Endothelial cell of umbilical vein (primary cell): ENCODE results near the gene ODAD4. TPM values are rescaled to one million over a fixed set of nuclear protein-coding genes. Genes with fewer than 3 reads are reported as not detected.

Experiments used
- BruUV-seq: library from RNA; stranded (reverse); fragments of 400-500 nt; replicated peaks from 2 replicates; lab custom pipeline; 2021; lab: Mats Ljungman, UMichigan
- CTCF ChIA-PET: fragments of 300-600, 350-600 bp; sonication (Branson Sonifier 250); formaldehyde crosslinking; loops from one replicate; lab custom pipeline; 2021; ENCODE audit warnings: antibody characterized with exemption, inconsistent platforms; lab: Charles Lee
- POLR2A ChIA-PET: fragments of 300-600, 350-600 bp; sonication (Branson Sonifier 250); formaldehyde crosslinking; loops from one replicate; lab custom pipeline; 2021; ENCODE audit warnings: antibody characterized with exemption, inconsistent platforms; lab: Charles Lee
- DNase-seq: peaks from one replicate; pipeline ENCODE4 v3.0.0-alpha.2; 2011; ENCODE audit warnings: low read depth, low spot score
- FAIRE-seq: peaks from 2 replicates; lab custom pipeline; 2011; peaks lifted over from hg19 to GRCh38; lab: Jason Lieb, UNC
- H2AFZ ChIP-seq: 2 replicates; pipeline ENCODE4 v1.6.0; 2012; ENCODE audit warnings: low read depth, low read length, control low read depth, inconsistent platforms
- H3K27ac ChIP-seq: 2 replicates; pipeline ENCODE4 v1.5.1; 2011; ENCODE audit warnings: low read depth, mild to moderate bottlenecking, control low read depth, low read length, moderate library complexity; ENCODE audit not compliant: insufficient read depth
- H3K27me3 ChIP-seq, 2 experiments: 2 replicates each; pipeline versions ENCODE4 v1.6.0 to v1.6.1; 2011; ENCODE audit warnings: low read length in 2 of 2, mixed read lengths in 1 of 2; ENCODE audit not compliant: control insufficient read depth in 2 of 2, insufficient read depth in 2 of 2
- H3K36me3 ChIP-seq, 2 experiments: 2 replicates in 1 of 2; 3 replicates in 1 of 2; pipeline ENCODE4 v1.5.1; 2011; ENCODE audit warnings: low read length in 2 of 2, mild to moderate bottlenecking in 1 of 2, moderate library complexity in 1 of 2; ENCODE audit not compliant: control insufficient read depth in 2 of 2, insufficient read depth in 2 of 2; ENCODE audit errors: extremely low read depth in 1 of 2
- H3K4me1 ChIP-seq: 3 replicates; pipeline ENCODE4 v1.5.1; 2011; ENCODE audit warnings: mild to moderate bottlenecking, low read length; ENCODE audit not compliant: control insufficient read depth, insufficient read depth; ENCODE audit errors: extremely low read depth
- H3K4me2 ChIP-seq: 2 replicates; pipeline ENCODE4 v1.6.1; 2011; ENCODE audit warnings: low read length, control low read depth, mixed read lengths; ENCODE audit not compliant: insufficient read depth
- H3K4me3 ChIP-seq, 3 experiments: fragments of 200-600 bp in 1 of 3; sonication (generic), shearing (Covaris generic) in 1 of 3; replicated peaks in 1 of 3; 2 replicates each; pipeline ENCODE4 v1.5.1; 2011 to 2016; ENCODE audit warnings: control low read depth in 3 of 3, low read length in 3 of 3, mild to moderate bottlenecking in 2 of 3, inconsistent platforms in 1 of 3, low read depth in 1 of 3, moderate library complexity in 1 of 3; ENCODE audit not compliant: insufficient read depth in 1 of 3
- H3K79me2 ChIP-seq: 2 replicates; pipeline ENCODE4 v1.6.0; 2012; ENCODE audit warnings: low read length, inconsistent platforms; ENCODE audit not compliant: control insufficient read depth, insufficient read depth
- H3K9ac ChIP-seq: replicated peaks from 2 replicates; pipeline ENCODE3; 2011; ENCODE audit warnings: low read length, control low read depth; ENCODE audit not compliant: insufficient read depth; ENCODE audit errors: extremely low read depth
- H3K9me1 ChIP-seq: replicated peaks from 3 replicates; pipeline ENCODE4 v1.6.0; 2011; ENCODE audit warnings: mild to moderate bottlenecking, low read length; ENCODE audit not compliant: control insufficient read depth, insufficient read depth; ENCODE audit errors: extremely low read depth
- H3K9me3 ChIP-seq: replicated peaks from 2 replicates; pipeline ENCODE4 v1.5.1; 2012; ENCODE audit warnings: low read length, inconsistent platforms; ENCODE audit not compliant: control insufficient read depth, insufficient read depth
- H4K20me1 ChIP-seq: replicated peaks from 2 replicates; pipeline ENCODE3; 2011; ENCODE audit warnings: mild to moderate bottlenecking, low read length; ENCODE audit not compliant: control insufficient read depth, insufficient read depth; ENCODE audit errors: extremely low read depth
- EZH2 ChIP-seq: IDR thresholded peaks from 2 replicates; pipeline ENCODE4 v1.6.1; 2012; ENCODE audit warnings: borderline replicate concordance, low read depth, mild to moderate bottlenecking, moderate library complexity, low read length, inconsistent platforms; ENCODE audit not compliant: severe bottlenecking
- FOS ChIP-seq: IDR thresholded peaks from 2 replicates; pipeline ENCODE4 v1.6.1; 2011; ENCODE audit warnings: mild to moderate bottlenecking, low read length, moderate library complexity, borderline replicate concordance; ENCODE audit not compliant: insufficient read depth
- GATA2 ChIP-seq: IDR thresholded peaks from 2 replicates; pipeline ENCODE4 v1.7.0; 2011; ENCODE audit warnings: low read depth, mild to moderate bottlenecking, moderate library complexity, mixed read lengths, low read length; ENCODE audit not compliant: insufficient read length, insufficient read depth
- JUN ChIP-seq: IDR thresholded peaks from 2 replicates; pipeline ENCODE4 v1.6.1; 2011; ENCODE audit warnings: borderline replicate concordance, low read depth; ENCODE audit not compliant: insufficient read length, insufficient read depth
- MYC ChIP-seq: IDR thresholded peaks from one replicate; pipeline ENCODE4 v1.6.1; 2011; ENCODE audit warnings: mild to moderate bottlenecking, low read depth, low read length
- POLR2A ChIP-seq: IDR thresholded peaks from 2 replicates; pipeline ENCODE4 v1.6.1; 2012; ENCODE audit warnings: low read depth, mild to moderate bottlenecking, control low read depth, low read length
- POLR2AphosphoS5 ChIP-seq: IDR thresholded peaks from 2 replicates; pipeline ENCODE4 v1.6.1; 2012; ENCODE audit warnings: low read depth, mild to moderate bottlenecking, control low read depth, low read length, moderate library complexity; ENCODE audit not compliant: insufficient read depth
- dilution Hi-C: fragments of 300-500 bp; cut with MboI; formaldehyde crosslinking; loops from one replicate; pipeline ENCODE4 v1.15.0; 2019; ENCODE audit warnings: low sequenced_read_pairs; ENCODE audit not compliant: extremely low pct_ligation_motif_present
- intact Hi-C: fragments of 100-400 bp; cut with micrococcal nuclease; formaldehyde crosslinking; loops from one replicate; pipeline ENCODE4 v1.10.0; 2022
- polyA plus RNA-seq, 4 experiments: library from polyadenylated mRNA; depleted of rRNA in 3 of 4; stranded (reverse) in 3 of 4; unstranded in 1 of 4; fragments of >200 nt; gene quantifications; 2 replicates each; pipeline versions ENCODE4 v1.2.1 to v1.2.3, GENCODE V29; 2011 to 2012; ENCODE audit warnings: missing spikeins in 1 of 4
- total RNA-seq: library from RNA; stranded (reverse); gene quantifications from 2 replicates; pipeline ENCODE4 v1.2.3, GENCODE V29; 2021
- TF ChIP-seq, protein P1 (sequence below), 2 donors: IDR thresholded peaks; 1 replicate in 1 of 2; 2 replicates in 1 of 2; pipeline ENCODE4 v1.5.1; 2011; ENCODE audit warnings: low read length in 2 of 2, mild to moderate bottlenecking in 2 of 2, moderate library complexity in 2 of 2, control low read depth in 1 of 2, inconsistent platforms in 1 of 2, low read depth in 1 of 2; ENCODE audit not compliant: insufficient read depth in 1 of 2; ENCODE audit errors: extremely low read depth in 1 of 2
- TF ChIP-seq, protein P2 (sequence below): IDR thresholded peaks from 2 replicates; pipeline ENCODE4 v1.6.1; 2011; ENCODE audit not compliant: insufficient read depth, insufficient read length

Gene ODAD4
- total and polyA plus RNA-seq, 2 donors (not counting 3 experiments of a cell fraction or from before 2014, with no cell fraction given) = 0.19 to 1.0 TPM

DNA sequence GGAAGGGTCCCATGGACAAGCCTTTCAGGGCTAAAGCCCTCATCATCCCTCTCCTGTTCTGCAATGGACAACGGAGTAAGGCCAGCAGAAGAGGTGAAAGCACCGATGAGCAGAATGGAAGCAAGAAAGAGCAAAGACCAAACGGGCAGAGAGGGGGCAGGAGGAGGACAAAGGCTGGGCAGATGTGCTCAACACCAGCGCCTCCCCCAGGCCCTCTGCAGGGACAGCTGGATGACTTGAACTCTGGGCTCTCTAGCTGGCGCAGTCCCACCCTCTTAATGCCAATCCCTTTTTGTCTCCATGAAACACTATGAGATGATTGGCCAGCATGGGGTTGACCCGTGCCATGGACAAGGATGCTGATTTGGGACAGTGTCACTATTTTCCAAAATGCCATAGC lies 33.7 kb upstream of the ODAD4 start:
- POLR2A ChIA-PET = no interaction called here
- no peak for DNase-seq
- CTCF ChIA-PET = no interaction called here
- Histone ChIP-seq H3K4me1 (no peaks in the 10 kb centered on the region), H3K4me2 (no peak overlapping the region), H4K20me1 (no peaks in the 10 kb centered on the region), H2AFZ (no peak overlapping the region), H3K9me1 (no peaks in the 10 kb centered on the region), H3K27ac (no peak overlapping the region), H3K4me3 (no peak overlapping the region), H3K9ac (no peak overlapping the region), H3K9me3 (no peaks in the 10 kb centered on the region), H3K36me3 (peaks cover 56 to 71% of the 10 kb centered on the region in 2 experiments), H3K27me3 (no peaks in the 10 kb centered on the region), H3K79me2 (peaks cover 12% of the 10 kb centered on the region)
- dilution Hi-C loops (no loop called here), intact Hi-C loops (no loop called here)
- no TSS peak for BruUV-seq
- TF ChIP-seq GATA2 (no peak), POLR2A (no peak), MYC (no peak), POLR2AphosphoS5 (no peak), FOS (no peak), JUN (no peak)
- no peak for FAIRE-seq

DNA sequence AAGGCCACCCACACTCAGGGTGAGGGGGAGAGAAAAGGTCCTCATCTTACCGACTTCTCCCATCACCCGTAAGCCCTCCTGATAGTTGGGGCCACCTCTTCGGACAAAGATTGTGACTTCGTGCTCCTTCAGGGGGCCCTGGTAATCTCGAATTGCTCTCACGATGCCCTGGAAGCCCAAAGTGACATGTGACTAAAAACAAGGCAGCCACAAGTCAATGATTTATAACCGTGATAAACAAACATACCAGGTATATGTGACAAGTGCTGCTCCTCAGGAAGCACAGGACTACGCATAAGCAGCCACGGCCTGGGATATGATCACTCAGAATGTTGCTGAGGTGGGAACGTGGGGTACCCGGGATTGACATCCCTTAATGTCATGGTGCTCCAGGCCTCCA lies 28.8 kb upstream of the ODAD4 start:
- TF ChIP-seq, protein P1, sequence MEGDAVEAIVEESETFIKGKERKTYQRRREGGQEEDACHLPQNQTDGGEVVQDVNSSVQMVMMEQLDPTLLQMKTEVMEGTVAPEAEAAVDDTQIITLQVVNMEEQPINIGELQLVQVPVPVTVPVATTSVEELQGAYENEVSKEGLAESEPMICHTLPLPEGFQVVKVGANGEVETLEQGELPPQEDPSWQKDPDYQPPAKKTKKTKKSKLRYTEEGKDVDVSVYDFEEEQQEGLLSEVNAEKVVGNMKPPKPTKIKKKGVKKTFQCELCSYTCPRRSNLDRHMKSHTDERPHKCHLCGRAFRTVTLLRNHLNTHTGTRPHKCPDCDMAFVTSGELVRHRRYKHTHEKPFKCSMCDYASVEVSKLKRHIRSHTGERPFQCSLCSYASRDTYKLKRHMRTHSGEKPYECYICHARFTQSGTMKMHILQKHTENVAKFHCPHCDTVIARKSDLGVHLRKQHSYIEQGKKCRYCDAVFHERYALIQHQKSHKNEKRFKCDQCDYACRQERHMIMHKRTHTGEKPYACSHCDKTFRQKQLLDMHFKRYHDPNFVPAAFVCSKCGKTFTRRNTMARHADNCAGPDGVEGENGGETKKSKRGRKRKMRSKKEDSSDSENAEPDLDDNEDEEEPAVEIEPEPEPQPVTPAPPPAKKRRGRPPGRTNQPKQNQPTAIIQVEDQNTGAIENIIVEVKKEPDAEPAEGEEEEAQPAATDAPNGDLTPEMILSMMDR (IDR thresholded peaks at IDR 0.05; ENCODE audit: extremely low read depth in 1 of 2, insufficient read depth in 1 of 2, low read depth in 1 of 2, low read length in 2 of 2) = no peak
- no peak for TF ChIP-seq POLR2AphosphoS5
- no peak for TF ChIP-seq POLR2A
- TF ChIP-seq GATA2 = no peak
- TF ChIP-seq EZH2 = no peak
- TF ChIP-seq FOS = no peak
- no peak for TF ChIP-seq MYC
- TF ChIP-seq, protein P2, sequence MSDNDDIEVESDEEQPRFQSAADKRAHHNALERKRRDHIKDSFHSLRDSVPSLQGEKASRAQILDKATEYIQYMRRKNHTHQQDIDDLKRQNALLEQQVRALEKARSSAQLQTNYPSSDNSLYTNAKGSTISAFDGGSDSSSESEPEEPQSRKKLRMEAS = no peak
- no peak for TF ChIP-seq JUN
- H3K4me2 ChIP-seq = no peak overlapping the region
- dilution Hi-C loops = no loop called here
- H3K4me3 ChIP-seq = no peak overlapping the region
- no peak overlapping the region for H3K27ac ChIP-seq
- H3K9ac ChIP-seq = no peak overlapping the region
- no TSS peak for BruUV-seq
- H3K79me2 ChIP-seq = peaks cover 7% of the 10 kb centered on the region
- H4K20me1 ChIP-seq = no peaks in the 10 kb centered on the region
- CTCF ChIA-PET = no interaction called here
- POLR2A ChIA-PET = no interaction called here
- H3K9me1 ChIP-seq = no peaks in the 10 kb centered on the region
- FAIRE-seq = no peak
- H3K4me1 ChIP-seq = no peaks in the 10 kb centered on the region
- H3K9me3 ChIP-seq = no peaks in the 10 kb centered on the region
- DNase-seq = no peak
- intact Hi-C loops = no loop called here
- H3K36me3 ChIP-seq = peaks cover 36 to 67% of the 10 kb centered on the region in 2 experiments
- no peak overlapping the region for H2AFZ ChIP-seq
- H3K27me3 ChIP-seq = no peaks in the 10 kb centered on the region
